Muscle layer of duodenum (tissue), 2 donors: Measurements from ENCODE around the gene KRT71.
"Not testable (repeated sequence)": the region's sequence is repeated elsewhere in the genome, so short reads cannot be mapped to it uniquely, and the experiment has no call there.

Source experiments
- H3K27ac ChIP-seq: one replicate; pipeline ENCODE4 v1.7.0; 2013; ENCODE audit warnings: mild to moderate bottlenecking, low read length
- H3K27me3 ChIP-seq: one replicate; pipeline ENCODE4 v1.7.0; 2013; ENCODE audit warnings: low read depth, mild to moderate bottlenecking, control low read depth, low read length
- H3K36me3 ChIP-seq, 2 donors: one replicate each; pipeline ENCODE4 v1.7.0; 2013; ENCODE audit warnings: low read length in 2 of 2, control low read depth in 1 of 2, mild to moderate bottlenecking in 1 of 2; ENCODE audit not compliant: insufficient read depth in 2 of 2, control insufficient read depth in 1 of 2
- H3K4me1 ChIP-seq, 2 donors: one replicate each; pipeline ENCODE4 v1.7.0; 2013; ENCODE audit warnings: low read length in 2 of 2, mild to moderate bottlenecking in 2 of 2, control low read depth in 1 of 2, moderate library complexity in 1 of 2; ENCODE audit not compliant: insufficient read depth in 2 of 2, control insufficient read depth in 1 of 2
- H3K4me3 ChIP-seq, 2 donors: one replicate each; pipeline ENCODE4 v1.7.0; 2013; ENCODE audit warnings: low read length in 2 of 2, low read depth in 1 of 2, mild to moderate bottlenecking in 1 of 2
- H3K9me3 ChIP-seq, 2 donors: one replicate each; pipeline ENCODE4 v1.7.0; 2013; ENCODE audit warnings: low read length in 2 of 2, control low read depth in 1 of 2, mild to moderate bottlenecking in 1 of 2; ENCODE audit not compliant: control insufficient read depth in 1 of 2
- donor health status: healthy.

KRT71 gene

DNA sequence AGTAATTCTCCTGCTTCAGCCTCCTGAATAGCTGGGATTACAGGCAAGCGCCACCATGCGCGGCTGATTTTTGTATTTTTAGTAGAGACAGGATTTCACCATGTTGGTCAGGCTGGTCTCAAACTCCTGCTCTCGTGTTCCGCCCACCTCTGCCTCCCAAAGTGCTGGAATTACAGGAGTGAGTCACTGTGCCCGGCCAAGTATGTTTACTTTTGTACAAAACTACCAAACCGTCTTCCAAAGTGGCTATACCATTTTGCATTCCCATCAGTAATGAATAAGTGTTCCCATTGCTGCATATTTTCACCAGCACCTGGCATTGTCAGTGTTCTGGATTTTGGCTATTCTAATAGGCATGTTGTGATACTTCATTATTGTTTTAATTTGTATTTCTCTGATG lies 51.5 kb downstream of the KRT71 start:
- Histone ChIP-seq H3K4me3 (no peak overlapping the region), H3K27me3 (no peaks in the 10 kb centered on the region), H3K9me3 (no peaks in the 10 kb centered on the region), H3K36me3 (no peaks in the 10 kb centered on the region), H3K4me1 (peaks cover 0 to 4% of the 10 kb centered on the region in 2 donors), H3K27ac (no peak overlapping the region)

- not testable (repeated sequence) for H3K27me3 ChIP-seq, H3K9me3 ChIP-seq, H3K36me3 ChIP-seq, H3K4me1 ChIP-seq, H3K4me3 ChIP-seq, H3K27ac ChIP-seq
These were observed 52.4 kb downstream of the KRT71 start for GRCh38 chr12:52500574-52500973.

DNA sequence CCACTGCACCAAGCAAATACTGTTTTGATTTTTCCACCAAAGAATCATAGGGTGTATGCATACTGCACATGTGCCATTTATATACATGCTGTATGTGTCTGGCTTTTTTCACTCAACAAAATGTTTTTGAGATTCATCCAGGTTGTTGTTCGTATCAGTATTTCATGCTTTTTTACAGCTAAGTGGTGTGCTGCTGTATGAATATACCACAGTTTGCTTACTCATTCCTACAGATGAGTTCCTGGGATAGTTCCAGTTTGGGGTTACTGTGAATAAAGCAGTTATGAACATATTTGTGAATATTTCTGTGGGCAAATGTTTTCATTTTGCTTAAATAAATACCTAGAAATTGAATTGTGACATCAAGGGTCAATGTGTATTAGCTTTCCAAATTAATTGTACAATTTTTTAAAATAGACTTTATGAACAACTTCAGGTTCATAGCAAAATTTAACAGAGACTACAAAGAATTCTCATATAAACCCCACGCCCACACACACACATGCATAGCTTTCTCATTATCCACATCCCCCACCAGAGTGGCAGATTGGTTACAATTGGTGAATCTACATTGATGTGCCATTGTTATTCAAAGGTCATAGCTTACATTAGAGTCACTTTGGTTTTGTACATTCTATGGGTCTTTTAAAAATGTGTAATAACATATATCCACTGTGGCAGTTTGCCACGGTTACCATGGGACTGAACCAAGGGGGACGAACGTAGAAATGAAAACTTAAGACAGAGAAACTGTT lies 53.0 kb downstream of the KRT71 start:
- H3K27me3 ChIP-seq = no peaks in the 10 kb centered on the region
- H3K4me3 ChIP-seq = no peak overlapping the region
- no peak overlapping the region for H3K27ac ChIP-seq
- H3K4me1 ChIP-seq = peaks cover 6 to 13% of the 10 kb centered on the region in 2 donors
- H3K9me3 ChIP-seq = no peaks in the 10 kb centered on the region
- H3K36me3 ChIP-seq = no peaks in the 10 kb centered on the region

DNA sequence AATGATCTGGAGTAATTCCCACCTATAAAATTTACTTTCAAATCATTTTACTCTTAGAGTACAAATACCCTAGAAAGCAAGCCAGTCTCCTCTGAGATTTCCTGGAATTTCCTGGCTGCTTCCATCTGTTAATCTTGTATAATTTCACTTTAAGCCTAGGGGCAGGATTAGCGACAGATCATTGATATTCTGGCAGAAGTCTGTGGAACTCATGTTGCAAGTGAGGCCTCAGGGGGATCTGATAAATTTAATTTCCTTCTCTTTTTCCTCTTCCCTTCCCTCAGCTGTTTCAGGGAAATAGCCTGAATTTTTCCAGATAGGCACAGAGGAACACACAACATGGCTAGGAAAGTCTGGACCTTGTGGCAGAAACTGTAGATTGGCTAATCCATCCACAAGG lies 54.0 kb downstream of the KRT71 start:
- Histone ChIP-seq H3K9me3 (no peaks in the 10 kb centered on the region), H3K27me3 (no peaks in the 10 kb centered on the region), H3K36me3 (no peaks in the 10 kb centered on the region), H3K4me3 (no peak overlapping the region), H3K4me1 (peaks cover 6 to 21% of the 10 kb centered on the region in 2 donors), H3K27ac (no peak overlapping the region)

GRCh38 chr12:52497975-52498374 lies 55.0 kb downstream of the KRT71 start:
- no peaks in the 10 kb centered on the region for H3K36me3 ChIP-seq
- no peaks in the 10 kb centered on the region for H3K9me3 ChIP-seq
- no peak overlapping the region for H3K27ac ChIP-seq
- H3K4me3 ChIP-seq = no peak overlapping the region
- H3K4me1 ChIP-seq = peaks cover 6 to 21% of the 10 kb centered on the region in 2 donors
- no peaks in the 10 kb centered on the region for H3K27me3 ChIP-seq

- no peak overlapping the region for H3K27ac ChIP-seq
- H3K36me3 ChIP-seq = no peaks in the 10 kb centered on the region
These were observed 56.3 kb downstream of the KRT71 start for GRCh38 chr12:52496590-52497071.

DNA sequence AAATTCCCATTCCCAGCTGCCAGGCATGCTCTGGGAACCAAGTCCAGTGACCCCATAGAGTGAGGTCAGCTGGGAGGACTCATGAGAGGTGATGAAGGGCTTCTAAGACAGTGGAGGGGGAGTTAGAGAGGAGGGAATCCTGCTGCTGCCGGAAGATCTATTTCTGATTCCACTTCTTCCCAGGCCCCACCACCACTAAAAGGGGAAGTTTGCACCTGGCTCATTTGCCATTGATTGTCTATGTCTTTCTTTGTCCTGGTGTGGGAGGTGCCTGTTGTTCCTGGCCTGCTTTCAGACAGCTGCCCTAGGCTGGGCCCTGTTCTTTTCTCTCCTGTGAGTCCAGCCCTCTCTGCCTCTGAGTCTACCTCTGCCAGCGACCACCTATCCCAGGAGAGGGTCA lies 56.9 kb downstream of the KRT71 start:
- H3K4me3 ChIP-seq = no peak overlapping the region
- H3K9me3 ChIP-seq = no peaks in the 10 kb centered on the region
- no peak overlapping the region for H3K27ac ChIP-seq
- H3K27me3 ChIP-seq = no peaks in the 10 kb centered on the region
- H3K36me3 ChIP-seq = no peaks in the 10 kb centered on the region
- peaks cover 6 to 21% of the 10 kb centered on the region in 2 donors for H3K4me1 ChIP-seq

More at GRCh38 chr12:52496590-52497071, 56.3 kb downstream of the KRT71 start:
- H3K4me1 ChIP-seq = peaks cover 6 to 21% of the 10 kb centered on the region in 2 donors
- no peaks in the 10 kb centered on the region for H3K9me3 ChIP-seq
- no peak overlapping the region for H3K4me3 ChIP-seq
- H3K27me3 ChIP-seq = no peaks in the 10 kb centered on the region

- no peaks in the 10 kb centered on the region for H3K36me3 ChIP-seq
- peaks cover 6 to 21% of the 10 kb centered on the region in 2 donors for H3K4me1 ChIP-seq
- no peaks in the 10 kb centered on the region for H3K9me3 ChIP-seq
- H3K27me3 ChIP-seq = no peaks in the 10 kb centered on the region
- no peak overlapping the region for H3K4me3 ChIP-seq
- no peak overlapping the region for H3K27ac ChIP-seq
These were observed 57.6 kb downstream of the KRT71 start for GRCh38 chr12:52495389-52495788.

DNA sequence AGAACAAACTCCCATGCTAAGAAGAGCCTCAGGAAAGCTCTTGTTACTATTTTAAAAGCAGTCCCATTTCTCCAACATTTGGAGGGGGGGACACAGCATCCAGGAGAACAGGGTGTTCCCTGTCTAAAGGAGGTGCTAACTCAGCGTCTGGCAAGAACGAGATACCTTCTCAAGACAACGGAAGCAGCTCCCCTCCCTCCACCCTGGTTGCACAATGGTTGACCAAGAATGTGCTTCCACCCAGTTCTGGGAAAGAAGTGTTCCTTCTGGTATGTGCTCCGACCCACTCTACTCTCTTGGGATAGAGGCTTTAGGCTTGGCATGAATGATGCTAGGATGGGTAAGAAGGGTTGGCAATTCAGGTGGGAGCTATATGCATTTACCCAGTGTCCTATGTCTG lies 58.4 kb downstream of the KRT71 start:
- Histone ChIP-seq H3K27me3 (no peaks in the 10 kb centered on the region), H3K36me3 (no peaks in the 10 kb centered on the region), H3K9me3 (no peaks in the 10 kb centered on the region), H3K4me3 (no peak overlapping the region), H3K4me1 (peaks cover 6 to 21% of the 10 kb centered on the region in 2 donors), H3K27ac (no peak overlapping the region)

GRCh38 chr12:52494100-52494499 lies 58.8 kb downstream of the KRT71 start:
- no peak overlapping the region for H3K4me3 ChIP-seq
- no peak overlapping the region for H3K27ac ChIP-seq
- no peaks in the 10 kb centered on the region for H3K27me3 ChIP-seq
- no peaks in the 10 kb centered on the region for H3K36me3 ChIP-seq
- peaks cover 6 to 21% of the 10 kb centered on the region in 2 donors for H3K4me1 ChIP-seq
- H3K9me3 ChIP-seq = no peaks in the 10 kb centered on the region
